HCT116 (cell line): ENCODE measurements around the gene RIN3. TPM values are rescaled to one million over a fixed set of nuclear protein-coding genes. Genes with fewer than 3 reads are reported as not detected.

Experiments used
- ATAC-seq: fragments of 200-7000 bp; cut with Tn5 transposase; 2 replicates; pipeline ENCODE4 v1.9.1; 2020; ENCODE audit warnings: mild to moderate bottlenecking, moderate library complexity
- BruUV-seq: library from RNA; stranded (reverse); fragments of 400-500 nt; replicated peaks from 2 replicates; lab custom pipeline; 2021; lab: Mats Ljungman, UMichigan
- CTCF ChIA-PET: fragments of 300-600 bp; sonication (Branson Sonifier 250); formaldehyde crosslinking; loops from one replicate; lab custom pipeline; 2021; ENCODE audit warnings: antibody characterized with exemption; lab: Charles Lee
- POLR2A ChIA-PET: fragments of 300-600, 350-600 bp; sonication (Branson Sonifier 250); formaldehyde crosslinking; loops from one replicate; lab custom pipeline; 2021; ENCODE audit warnings: antibody characterized with exemption; lab: Charles Lee
- RAD21 ChIA-PET, 2 experiments: fragments of 300-600 bp; sonication (Branson Sonifier 250); formaldehyde crosslinking; loops; one replicate each; lab custom pipeline; 2023; ENCODE audit warnings: low total read pairs in 2 of 2; ENCODE audit not compliant: uncharacterized antibody in 2 of 2, unreplicated experiment in 2 of 2, low non-redundant PET in 1 of 2; lab: Charles Lee
- DNase-seq: peaks from one replicate; pipeline ENCODE4 v3.0.0-alpha.2; 2010; ENCODE audit warnings: low read depth, low spot score
- H2AFZ ChIP-seq: fragments of 200-600 bp; shearing (Covaris generic), sonication (generic); 2 replicates; pipeline ENCODE4 v1.6.1; 2017; ENCODE audit warnings: low read depth, mixed run types, mixed read lengths, antibody characterized with exemption, low read length; ENCODE audit not compliant: poor library complexity, severe bottlenecking
- H3K27ac ChIP-seq: 2 replicates; pipeline ENCODE4 v1.5.1; 2012; ENCODE audit warnings: low read depth, low read length
- H3K27me3 ChIP-seq: fragments of 200-600 bp; sonication (generic); 2 replicates; pipeline ENCODE4 v1.6.1; 2016; ENCODE audit warnings: mixed run types, low read length, mixed read lengths; ENCODE audit not compliant: insufficient read depth
- H3K36me3 ChIP-seq, 2 experiments: fragments of 200-500 bp in 1 of 2; fragments of 200-600 bp in 1 of 2; sonication (Bioruptor generic) in 1 of 2; sonication (generic) in 1 of 2; 2 replicates each; pipeline versions ENCODE4 v1.5.1 to v1.6.1; 2014 to 2016; ENCODE audit warnings: low read length in 2 of 2, inconsistent platforms in 1 of 2, mixed read lengths in 1 of 2, mixed run types in 1 of 2; ENCODE audit not compliant: insufficient read depth in 2 of 2, control insufficient read depth in 1 of 2
- H3K4me1 ChIP-seq, 2 experiments: fragments of 200-600 bp in 1 of 2; sonication (generic) in 1 of 2; 2 replicates each; pipeline versions ENCODE4 v1.5.1 to v1.6.1; 2012 to 2017; ENCODE audit warnings: low read length in 2 of 2, inconsistent platforms in 1 of 2, mild to moderate bottlenecking in 1 of 2, mixed read lengths in 1 of 2, mixed run types in 1 of 2, moderate library complexity in 1 of 2; ENCODE audit not compliant: insufficient read depth in 2 of 2, control insufficient read depth in 1 of 2
- H3K4me2 ChIP-seq: fragments of 200-600 bp; sonication (generic); 2 replicates; pipeline ENCODE4 v1.6.1; 2017; ENCODE audit warnings: mixed run types, low read length, mixed read lengths
- H3K4me3 ChIP-seq, 2 experiments: fragments of 200-600 bp in 1 of 2; sonication (generic) in 1 of 2; replicated peaks in 1 of 2; 2 replicates each; pipeline ENCODE4 v1.5.1; 2011 to 2016; ENCODE audit warnings: low read length in 2 of 2, control low read depth in 1 of 2, low read depth in 1 of 2, mild to moderate bottlenecking in 1 of 2, mixed read lengths in 1 of 2, mixed run types in 1 of 2
- H3K79me2 ChIP-seq: fragments of 200-600 bp; sonication (generic); 2 replicates; pipeline ENCODE4 v1.6.1; 2017; ENCODE audit warnings: mild to moderate bottlenecking, mixed run types, low read length, moderate library complexity, mixed read lengths; ENCODE audit not compliant: insufficient read depth
- H3K9ac ChIP-seq: fragments of 200-600 bp; sonication (generic); 2 replicates; pipeline ENCODE4 v1.6.1; 2016; ENCODE audit warnings: low read length, mixed read lengths
- H3K9me2 ChIP-seq: fragments of 200-600 bp; sonication (generic), shearing (Covaris generic); 2 replicates; pipeline ENCODE4 v1.6.1; 2017; ENCODE audit warnings: mixed run types, mild to moderate bottlenecking, moderate library complexity; ENCODE audit not compliant: insufficient read depth
- H3K9me3 ChIP-seq, 2 experiments: fragments of 200-500 bp in 1 of 2; fragments of 200-600 bp in 1 of 2; sonication (Bioruptor generic) in 1 of 2; sonication (generic) in 1 of 2; 2 replicates each; pipeline ENCODE4 v1.6.1; 2014 to 2017; ENCODE audit warnings: low read length in 2 of 2, mixed read lengths in 2 of 2, inconsistent platforms in 1 of 2, low read depth in 1 of 2, mild to moderate bottlenecking in 1 of 2, mixed run types in 1 of 2, moderate library complexity in 1 of 2; ENCODE audit not compliant: control insufficient read depth in 1 of 2, insufficient read depth in 1 of 2
- H4K20me1 ChIP-seq: fragments of 200-600 bp; sonication (generic), shearing (Covaris generic); 2 replicates; pipeline ENCODE4 v1.6.1; 2017; ENCODE audit warnings: mixed run types, mild to moderate bottlenecking, moderate library complexity; ENCODE audit not compliant: insufficient read depth
- CBX3 ChIP-seq: IDR thresholded peaks from 2 replicates; pipeline ENCODE4 v1.6.1; 2012; ENCODE audit warnings: low read depth
- EGR1 ChIP-seq: IDR thresholded peaks from 2 replicates; pipeline ENCODE4 v1.6.1; 2012; ENCODE audit warnings: low read depth
- ELF1 ChIP-seq: IDR thresholded peaks from 2 replicates; pipeline ENCODE4 v1.6.1; 2012; ENCODE audit warnings: low read depth, borderline replicate concordance
- EZH2phosphoT487 ChIP-seq: fragments of 200-600 bp; IDR thresholded peaks from 2 replicates; pipeline ENCODE4 v1.6.1; 2018; ENCODE audit warnings: antibody characterized with exemption, borderline replicate concordance
- FOSL1 ChIP-seq: IDR thresholded peaks from 2 replicates; pipeline ENCODE4 v1.6.1; 2012; ENCODE audit warnings: low read depth
- JUND ChIP-seq: IDR thresholded peaks from 2 replicates; pipeline ENCODE4 v1.6.1; 2012
- POLR2AphosphoS5 ChIP-seq: IDR thresholded peaks from 2 replicates; pipeline ENCODE4 v1.6.1; 2011; ENCODE audit warnings: mild to moderate bottlenecking, low read depth, low read length, moderate library complexity
- RAD21 ChIP-seq: IDR thresholded peaks from 2 replicates; pipeline ENCODE4 v1.6.1; 2012; ENCODE audit warnings: low read depth, mild to moderate bottlenecking
- REST ChIP-seq: IDR thresholded peaks from 2 replicates; pipeline ENCODE4 v1.6.1; 2012; ENCODE audit warnings: low read depth
- SRF ChIP-seq: IDR thresholded peaks from 2 replicates; pipeline ENCODE4 v1.6.1; 2012; ENCODE audit warnings: low read depth
- TCF7L2 ChIP-seq: IDR thresholded peaks from 2 replicates; pipeline ENCODE4 v1.7.0; 2011; ENCODE audit warnings: borderline replicate concordance, inconsistent platforms; ENCODE audit not compliant: insufficient read depth, insufficient read length; ENCODE audit errors: extremely low read depth
- YY1 ChIP-seq: IDR thresholded peaks from 2 replicates; pipeline ENCODE4 v1.6.1; 2011; ENCODE audit warnings: low read length, low read depth, moderate library complexity, mild to moderate bottlenecking; ENCODE audit not compliant: insufficient replicate concordance; ENCODE audit errors: extremely low read depth
- ZBTB33 ChIP-seq: IDR thresholded peaks from 2 replicates; pipeline ENCODE4 v1.6.1; 2011; ENCODE audit warnings: mild to moderate bottlenecking, low read length, moderate library complexity; ENCODE audit not compliant: insufficient replicate concordance; ENCODE audit errors: extremely low read depth
- ZFX ChIP-seq: fragments of 450-650 bp; IDR thresholded peaks from 2 replicates; pipeline ENCODE4 v1.6.1; 2017
- ZNF274 ChIP-seq: fragments of 200-500 bp; sonication (Bioruptor generic); IDR thresholded peaks from 2 replicates; pipeline ENCODE4 v1.6.1; 2014; ENCODE audit warnings: mild to moderate bottlenecking, low read depth, low read length, inconsistent platforms
- intact Hi-C: fragments of 100-400 bp; cut with micrococcal nuclease; formaldehyde crosslinking; loops from 2 replicates; pipeline ENCODE4 v1.10.0; 2022
- total RNA-seq: library from RNA; stranded (reverse); gene quantifications from one replicate; pipeline ENCODE4 v1.2.1, GENCODE V29; 2021; ENCODE audit not compliant: unreplicated experiment

Gene RIN3
- total RNA-seq, 1 experiment from 2014 or later = 22.2 TPM

- TF ChIP-seq REST (no peak), ZNF274 (no peak), TCF7L2 (no peak), ZBTB33 (no peak), EZH2phosphoT487 (no peak)
- TF ChIP-seq, all 23 proteins: peak for 0
These were observed 46.7 kb downstream of the RIN3 start (continued) for GRCh38 chr14:92560106-92560865.

GRCh38 chr14:92561906-92562479 is 48.4 kb downstream of the RIN3 start:
- POLR2A ChIA-PET = no interaction called here
- ATAC-seq (no peak), DNase-seq (no peak)
- Histone ChIP-seq H3K4me1 (peaks cover 6 to 23% of the 10 kb centered on the region in 2 experiments; a peak in 2 of 4 replicates), H3K4me2 (no peak overlapping the region), H3K4me3 (no peak overlapping the region), H2AFZ (no peak overlapping the region), H3K27ac (no peak overlapping the region), H3K9ac (no peak overlapping the region), H3K79me2 (no peaks in the 10 kb centered on the region; the same call in 1 of the 2 replicates), H3K9me3 (no peaks in the 10 kb centered on the region), H3K27me3 (no peaks in the 10 kb centered on the region), H4K20me1 (no peaks in the 10 kb centered on the region), H3K9me2 (no peaks in the 10 kb centered on the region), H3K36me3 (no peaks in the 10 kb centered on the region; a peak in 1 of 4 replicates)
- intact Hi-C loops = no loop called here
- TF ChIP-seq SRF = no peak
- no peak for TF ChIP-seq CBX3
- TF ChIP-seq YY1 = no peak
- TF ChIP-seq ZNF274 = no peak
- no peak for TF ChIP-seq ZFX
- TF ChIP-seq TCF7L2 = no peak
- TF ChIP-seq EGR1 = no peak
- TF ChIP-seq JUND = no peak
- TF ChIP-seq FOSL1 = no peak
- no peak for TF ChIP-seq RAD21
- no peak for TF ChIP-seq ELF1
- no peak for TF ChIP-seq POLR2AphosphoS5
- no TSS peak for BruUV-seq
- CTCF ChIA-PET = no interaction called here
- RAD21 ChIA-PET = no interaction called here
